HG03025 (cell line): ENCODE results near the gene EIF5AL1.
"Not testable (repeated sequence)": the region's sequence is repeated elsewhere in the genome, so short reads cannot be mapped to it uniquely, and the experiment has no call there.

Experiments
- ATAC-seq: cut with Tn5 transposase; IDR thresholded peaks from one replicate; pipeline ENCODE4 v1.9.1; 2021; ENCODE audit warnings: mild to moderate bottlenecking, moderate library complexity; ENCODE audit not compliant: unreplicated experiment, low FRiP score

Gene EIF5AL1

DNA sequence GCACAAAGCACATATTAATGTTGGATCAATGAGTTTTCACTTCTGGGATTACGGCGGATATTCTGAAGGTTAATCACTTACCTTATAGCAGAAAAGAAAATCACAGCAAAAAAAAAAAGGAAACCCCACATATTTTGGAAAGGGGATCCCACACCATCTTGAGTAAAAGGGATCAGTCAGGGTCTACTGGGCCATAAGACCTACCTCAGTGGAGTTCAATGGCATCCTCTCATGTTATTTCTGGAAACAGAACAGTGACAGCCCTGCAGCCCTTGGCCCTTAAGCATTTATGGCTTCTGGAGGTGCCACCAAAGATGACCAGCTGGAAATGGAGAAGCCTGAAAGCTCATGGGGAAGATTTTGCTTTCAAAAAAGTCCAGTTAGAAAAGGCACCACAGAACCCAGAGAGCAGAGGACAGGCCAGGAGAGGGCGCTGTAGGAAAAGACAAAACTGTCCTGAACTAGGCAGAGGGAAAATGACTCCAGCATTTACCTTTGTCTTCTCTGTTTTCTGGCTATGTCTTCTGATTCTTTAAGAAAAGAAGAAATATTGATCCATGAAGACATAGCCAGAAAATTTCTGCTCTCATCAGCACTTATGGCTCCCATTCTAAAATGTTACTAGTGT lies 2.9 kb upstream of the EIF5AL1 start:
- ATAC-seq = not testable (repeated sequence)

GRCh38 chr10:79509934-79510508 lies 2.3 kb upstream of the EIF5AL1 start:
- ATAC-seq = not testable (repeated sequence)

- not testable (repeated sequence) for ATAC-seq
These were observed 4.3 kb downstream of the EIF5AL1 start for GRCh38 chr10:79516532-79517205.

- ATAC-seq = not testable (repeated sequence)
These were observed 5.2 kb downstream of the EIF5AL1 start for GRCh38 chr10:79517567-79517966.

DNA sequence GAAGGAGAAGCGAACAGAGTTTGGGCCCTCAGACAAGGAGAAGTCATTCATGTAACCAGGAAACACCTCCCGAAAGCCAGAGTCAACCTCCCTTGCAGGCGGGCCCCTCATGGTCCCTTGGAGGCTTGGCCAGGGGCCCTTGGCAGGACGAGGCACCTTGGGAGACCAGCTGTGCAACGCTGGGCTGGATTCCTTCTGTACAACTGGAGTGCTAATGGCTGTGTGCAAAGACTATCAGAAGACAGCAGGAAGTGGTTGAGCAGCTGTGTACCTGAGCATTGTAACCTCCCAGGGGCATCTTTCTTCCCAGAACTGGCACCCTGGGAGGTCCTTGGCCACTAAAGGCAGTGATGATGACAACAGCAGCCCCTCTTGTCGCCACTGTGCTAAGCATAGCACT lies 9.4 kb downstream of the EIF5AL1 start:
- not testable (repeated sequence) for ATAC-seq

GRCh38 chr10:79522464-79522863 lies 10.1 kb downstream of the EIF5AL1 start:
- ATAC-seq = not testable (repeated sequence)

- ATAC-seq = not testable (repeated sequence)
These were observed 11.0 kb downstream of the EIF5AL1 start for GRCh38 chr10:79523157-79523853.

GRCh38 chr10:79525049-79525710 lies 12.8 kb downstream of the EIF5AL1 start:
- ATAC-seq = peak; percentile 80

GRCh38 chr10:79528261-79528660 lies 15.9 kb downstream of the EIF5AL1 start:
- ATAC-seq = not testable (repeated sequence)

- ATAC-seq = not testable (repeated sequence)
These were observed 21.0 kb downstream of the EIF5AL1 start for GRCh38 chr10:79533142-79533902.

DNA sequence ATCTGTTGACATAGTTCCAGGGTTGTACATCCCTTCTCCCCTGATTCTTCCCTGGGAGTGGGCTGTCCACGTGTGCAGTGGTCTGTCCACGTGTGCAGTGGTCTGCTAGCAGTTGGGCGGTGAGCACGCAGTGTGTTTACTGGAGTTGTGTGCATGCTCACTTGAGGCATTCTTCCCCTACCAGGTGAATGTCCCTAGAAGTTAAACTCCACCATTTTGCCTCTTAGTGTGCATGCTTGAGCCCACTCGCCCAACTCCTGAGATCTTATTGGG lies 21.5 kb downstream of the EIF5AL1 start:
- not testable (repeated sequence) for ATAC-seq

- ATAC-seq = not testable (repeated sequence)
These were observed 26.0 kb downstream of the EIF5AL1 start for GRCh38 chr10:79538311-79538710.

GRCh38 chr10:79540930-79541329 lies 28.6 kb downstream of the EIF5AL1 start:
- ATAC-seq = peak; percentile 71

- ATAC-seq = no peak
These were observed 30.3 kb downstream of the EIF5AL1 start for GRCh38 chr10:79542626-79543025.

DNA sequence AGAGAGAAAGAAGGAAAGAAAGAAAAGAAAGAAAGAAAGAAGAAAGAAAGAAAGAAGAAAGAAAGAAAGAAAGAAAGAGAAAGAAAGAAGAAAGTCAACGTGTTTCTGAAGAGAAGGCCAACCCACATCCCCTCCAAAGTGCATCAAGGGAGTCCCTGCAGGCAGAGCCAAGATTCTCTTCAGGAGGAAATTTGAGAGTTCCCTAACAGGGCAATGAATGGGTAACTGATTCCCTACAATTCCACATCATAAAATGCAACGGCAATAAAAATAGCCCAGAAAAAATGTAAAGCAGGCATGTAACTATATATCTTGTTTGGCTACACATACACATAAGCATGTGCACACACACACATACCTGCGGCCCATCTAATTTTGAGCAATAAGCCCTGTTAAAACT lies 32.1 kb downstream of the EIF5AL1 start:
- ATAC-seq = not testable (repeated sequence)

GRCh38 chr10:79544926-79545659 lies 32.8 kb downstream of the EIF5AL1 start:
- ATAC-seq = not testable (repeated sequence)

DNA sequence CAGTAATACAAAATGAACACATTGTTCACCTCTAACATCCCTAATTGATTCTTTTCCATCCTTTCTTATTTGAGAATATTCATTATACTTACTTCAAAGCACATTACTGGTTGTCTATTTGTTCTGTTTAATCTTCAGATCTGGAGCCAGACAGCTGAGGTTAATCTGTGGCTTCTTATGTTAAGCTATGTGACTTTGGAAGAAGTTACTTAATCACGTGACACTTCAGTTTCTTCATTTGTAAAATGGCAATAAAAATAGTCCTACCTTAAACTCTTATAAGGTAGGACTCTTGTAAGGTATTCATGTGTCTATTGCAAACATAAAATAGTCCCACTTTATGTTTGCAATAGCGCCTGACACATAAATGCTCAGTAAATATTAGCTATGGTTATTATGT lies 34.8 kb downstream of the EIF5AL1 start:
- not testable (repeated sequence) for ATAC-seq

DNA sequence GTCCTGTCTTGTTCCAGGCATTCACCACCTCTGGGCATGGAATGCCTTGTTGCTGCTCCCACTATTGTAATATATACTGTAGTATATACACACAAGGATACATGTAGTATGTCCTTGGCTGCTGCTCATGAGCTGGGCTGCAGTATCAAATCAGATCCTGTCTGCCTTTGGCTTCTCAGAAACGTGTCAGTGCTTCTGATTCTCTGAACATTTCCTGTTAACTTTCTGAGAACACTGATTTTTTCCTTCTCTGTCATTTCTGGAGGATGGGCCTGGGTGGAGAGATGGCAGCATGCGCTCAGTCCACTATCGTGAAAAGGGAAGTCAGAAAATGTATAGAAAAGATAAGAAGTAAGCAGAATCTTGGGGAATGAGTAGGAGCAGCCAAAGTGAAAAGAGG lies 35.6 kb downstream of the EIF5AL1 start:
- ATAC-seq = no peak

DNA sequence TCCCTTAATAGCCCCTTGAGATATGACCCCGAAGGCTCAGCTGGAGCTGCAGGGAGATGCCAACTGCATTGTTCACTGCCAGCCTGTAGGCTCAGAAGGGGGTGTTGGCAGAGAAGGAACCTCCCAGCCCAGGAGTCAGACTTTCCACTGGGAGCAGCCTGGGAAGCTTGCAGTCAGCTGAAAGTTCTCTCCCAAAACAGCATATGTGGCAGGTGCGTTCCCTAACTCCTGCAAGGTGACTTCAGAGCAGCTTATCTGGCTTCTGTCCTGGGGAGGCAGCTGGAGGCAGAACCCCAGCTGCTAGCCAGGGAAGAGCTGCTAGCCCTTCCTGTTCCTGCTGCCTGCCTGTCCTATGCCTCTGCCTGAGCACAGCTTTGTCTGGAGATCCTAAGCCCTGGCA lies 39.8 kb downstream of the EIF5AL1 start:
- ATAC-seq = no peak
